PC-9 (cell line): ENCODE data around the gene CDK5RAP1.

ENCODE experiments used
- CTCF ChIP-seq: fragments of 200-600 bp; sonication (generic); conservative IDR thresholded peaks from 2 replicates; pipeline ENCODE4 v1.6.1; 2017; ENCODE audit warnings: mixed run types, antibody characterized with exemption, mild to moderate bottlenecking, moderate library complexity
- EZH2 ChIP-seq: fragments of 200-600 bp; sonication (generic); IDR thresholded peaks from 2 replicates; pipeline ENCODE4 v1.8.0; 2017; ENCODE audit warnings: antibody characterized with exemption, low read depth

GRCh38 chr20:33372993-33373441 lies 28.3 kb downstream of the CDK5RAP1 start:
- TF ChIP-seq CTCF, result no peak
- no peak for TF ChIP-seq EZH2
